HL-60 (cell line): Measurements from ENCODE around the gene AFF4.

ENCODE experiments used
- DNase-seq, 2 experiments: peaks; one replicate each; pipeline ENCODE4 v3.0.0-alpha.2; 2010 to 2020; ENCODE audit warnings: low read depth in 1 of 2, low spot score in 1 of 2
- H3K27ac ChIP-seq: fragments of 250-450 bp; sonication (Bioruptor Pico); replicated peaks from 2 replicates; pipeline ENCODE4 v1.5.1; 2020; ENCODE audit warnings: mild to moderate bottlenecking, moderate library complexity
- H3K27me3 ChIP-seq: fragments of 250-450 bp; sonication (Bioruptor Pico); 2 replicates; pipeline ENCODE4 v1.5.1; 2021; ENCODE audit warnings: mild to moderate bottlenecking, moderate library complexity; ENCODE audit not compliant: insufficient read depth, poor library complexity, severe bottlenecking
- H3K4me3 ChIP-seq: replicated peaks from 2 replicates; pipeline ENCODE4 v1.5.1; 2011; ENCODE audit warnings: mild to moderate bottlenecking, control low read depth, low read length; ENCODE audit not compliant: insufficient read depth
- GABPA ChIP-seq: IDR thresholded peaks from 2 replicates; pipeline ENCODE4 v1.6.1; 2012; ENCODE audit warnings: low read depth
- POLR2AphosphoS5 ChIP-seq: IDR thresholded peaks from 2 replicates; pipeline ENCODE4 v1.6.1; 2012; ENCODE audit warnings: low read depth
- SPI1 ChIP-seq: IDR thresholded peaks from 2 replicates; pipeline ENCODE4 v1.6.1; 2012; ENCODE audit warnings: low read depth, mild to moderate bottlenecking, borderline replicate concordance
- TF ChIP-seq, protein P1 (sequence below): IDR thresholded peaks from one replicate; pipeline ENCODE4 v1.5.1; 2011; ENCODE audit warnings: low read length, control low read depth, inconsistent platforms; ENCODE audit not compliant: insufficient read depth
- TF ChIP-seq, protein P2 (sequence below): IDR thresholded peaks from 2 replicates; pipeline ENCODE4 v1.6.1; 2012; ENCODE audit warnings: low read depth; ENCODE audit not compliant: insufficient replicate concordance

Gene AFF4

GRCh38 chr5:132907161-132907560 lies 56.3 kb downstream of the AFF4 start:
- TF ChIP-seq SPI1: no peak
- TF ChIP-seq, protein P1, sequence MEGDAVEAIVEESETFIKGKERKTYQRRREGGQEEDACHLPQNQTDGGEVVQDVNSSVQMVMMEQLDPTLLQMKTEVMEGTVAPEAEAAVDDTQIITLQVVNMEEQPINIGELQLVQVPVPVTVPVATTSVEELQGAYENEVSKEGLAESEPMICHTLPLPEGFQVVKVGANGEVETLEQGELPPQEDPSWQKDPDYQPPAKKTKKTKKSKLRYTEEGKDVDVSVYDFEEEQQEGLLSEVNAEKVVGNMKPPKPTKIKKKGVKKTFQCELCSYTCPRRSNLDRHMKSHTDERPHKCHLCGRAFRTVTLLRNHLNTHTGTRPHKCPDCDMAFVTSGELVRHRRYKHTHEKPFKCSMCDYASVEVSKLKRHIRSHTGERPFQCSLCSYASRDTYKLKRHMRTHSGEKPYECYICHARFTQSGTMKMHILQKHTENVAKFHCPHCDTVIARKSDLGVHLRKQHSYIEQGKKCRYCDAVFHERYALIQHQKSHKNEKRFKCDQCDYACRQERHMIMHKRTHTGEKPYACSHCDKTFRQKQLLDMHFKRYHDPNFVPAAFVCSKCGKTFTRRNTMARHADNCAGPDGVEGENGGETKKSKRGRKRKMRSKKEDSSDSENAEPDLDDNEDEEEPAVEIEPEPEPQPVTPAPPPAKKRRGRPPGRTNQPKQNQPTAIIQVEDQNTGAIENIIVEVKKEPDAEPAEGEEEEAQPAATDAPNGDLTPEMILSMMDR: no peak
- TF ChIP-seq, protein P2, sequence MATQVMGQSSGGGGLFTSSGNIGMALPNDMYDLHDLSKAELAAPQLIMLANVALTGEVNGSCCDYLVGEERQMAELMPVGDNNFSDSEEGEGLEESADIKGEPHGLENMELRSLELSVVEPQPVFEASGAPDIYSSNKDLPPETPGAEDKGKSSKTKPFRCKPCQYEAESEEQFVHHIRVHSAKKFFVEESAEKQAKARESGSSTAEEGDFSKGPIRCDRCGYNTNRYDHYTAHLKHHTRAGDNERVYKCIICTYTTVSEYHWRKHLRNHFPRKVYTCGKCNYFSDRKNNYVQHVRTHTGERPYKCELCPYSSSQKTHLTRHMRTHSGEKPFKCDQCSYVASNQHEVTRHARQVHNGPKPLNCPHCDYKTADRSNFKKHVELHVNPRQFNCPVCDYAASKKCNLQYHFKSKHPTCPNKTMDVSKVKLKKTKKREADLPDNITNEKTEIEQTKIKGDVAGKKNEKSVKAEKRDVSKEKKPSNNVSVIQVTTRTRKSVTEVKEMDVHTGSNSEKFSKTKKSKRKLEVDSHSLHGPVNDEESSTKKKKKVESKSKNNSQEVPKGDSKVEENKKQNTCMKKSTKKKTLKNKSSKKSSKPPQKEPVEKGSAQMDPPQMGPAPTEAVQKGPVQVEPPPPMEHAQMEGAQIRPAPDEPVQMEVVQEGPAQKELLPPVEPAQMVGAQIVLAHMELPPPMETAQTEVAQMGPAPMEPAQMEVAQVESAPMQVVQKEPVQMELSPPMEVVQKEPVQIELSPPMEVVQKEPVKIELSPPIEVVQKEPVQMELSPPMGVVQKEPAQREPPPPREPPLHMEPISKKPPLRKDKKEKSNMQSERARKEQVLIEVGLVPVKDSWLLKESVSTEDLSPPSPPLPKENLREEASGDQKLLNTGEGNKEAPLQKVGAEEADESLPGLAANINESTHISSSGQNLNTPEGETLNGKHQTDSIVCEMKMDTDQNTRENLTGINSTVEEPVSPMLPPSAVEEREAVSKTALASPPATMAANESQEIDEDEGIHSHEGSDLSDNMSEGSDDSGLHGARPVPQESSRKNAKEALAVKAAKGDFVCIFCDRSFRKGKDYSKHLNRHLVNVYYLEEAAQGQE: no peak
- TF ChIP-seq POLR2AphosphoS5: no peak
- TF ChIP-seq GABPA: no peak
- H3K27ac ChIP-seq: no peak overlapping the region
- H3K27me3 ChIP-seq: no peaks in the 10 kb centered on the region
- H3K4me3 ChIP-seq: no peak overlapping the region
- DNase-seq: no peak

GRCh38 chr5:132905938-132906337 lies 57.5 kb downstream of the AFF4 start:
- H3K27ac ChIP-seq: no peak overlapping the region
- TF ChIP-seq GABPA (no peak), SPI1 (peak; percentile 13; the same call in 1 of the 2 replicates)
- TF ChIP-seq, protein P2: no peak
- TF ChIP-seq, protein P1: no peak
- DNase-seq: peak in 1 of 2 experiments; percentile 14
- no peak overlapping the region for H3K4me3 ChIP-seq
- no peaks in the 10 kb centered on the region for H3K27me3 ChIP-seq

GRCh38 chr5:132901730-132902129 lies 61.7 kb downstream of the AFF4 start:
- TF ChIP-seq GABPA (no peak), POLR2AphosphoS5 (no peak)
- TF ChIP-seq, protein P1: no peak
- Histone ChIP-seq H3K4me3 (no peak overlapping the region), H3K27me3 (no peaks in the 10 kb centered on the region), H3K27ac (no peak overlapping the region)
- DNase-seq: no peak

GRCh38 chr5:132901036-132901435 lies 62.4 kb downstream of the AFF4 start:
- H3K27ac ChIP-seq: no peak overlapping the region
- DNase-seq: no peak
- TF ChIP-seq SPI1 (no peak), POLR2AphosphoS5 (no peak), GABPA (no peak)
- TF ChIP-seq, protein P1: no peak
- TF ChIP-seq, protein P2: no peak
- no peaks in the 10 kb centered on the region for H3K27me3 ChIP-seq
- no peak overlapping the region for H3K4me3 ChIP-seq
